Stimulated activated memory B cell treated with anti-CD40 and anti-IgM and Interleukin-4, amounts not matched to agents 10 μg/mL and 1 μg/mL and 100 μg/mL, for 72 hours (primary cell): ENCODE results near the gene ARFGAP1.

Experiments
- ATAC-seq: fragments of 150-1000 bp; cut with Tn5 transposase; 2 replicates; pipeline ENCODE4 v1.10.0; 2021
- H3K27ac Mint-ChIP-seq: one replicate; pipeline ENCODE4 v1.8.0; 2022; ENCODE audit warnings: mild to moderate bottlenecking, mixed read lengths
- H3K27me3 Mint-ChIP-seq: one replicate; pipeline ENCODE4 v1.8.0; 2022; ENCODE audit warnings: mixed read lengths
- H3K36me3 Mint-ChIP-seq: one replicate; pipeline ENCODE4 v1.8.0; 2022; ENCODE audit warnings: mixed read lengths
- H3K4me1 Mint-ChIP-seq: one replicate; pipeline ENCODE4 v1.8.0; 2022; ENCODE audit warnings: mixed read lengths
- H3K4me3 Mint-ChIP-seq: one replicate; pipeline ENCODE4 v1.8.0; 2022; ENCODE audit warnings: mild to moderate bottlenecking, moderate library complexity, mixed read lengths
- H3K9me3 Mint-ChIP-seq: one replicate; pipeline ENCODE4 v1.8.0; 2022; ENCODE audit warnings: mixed read lengths

Gene ARFGAP1

DNA sequence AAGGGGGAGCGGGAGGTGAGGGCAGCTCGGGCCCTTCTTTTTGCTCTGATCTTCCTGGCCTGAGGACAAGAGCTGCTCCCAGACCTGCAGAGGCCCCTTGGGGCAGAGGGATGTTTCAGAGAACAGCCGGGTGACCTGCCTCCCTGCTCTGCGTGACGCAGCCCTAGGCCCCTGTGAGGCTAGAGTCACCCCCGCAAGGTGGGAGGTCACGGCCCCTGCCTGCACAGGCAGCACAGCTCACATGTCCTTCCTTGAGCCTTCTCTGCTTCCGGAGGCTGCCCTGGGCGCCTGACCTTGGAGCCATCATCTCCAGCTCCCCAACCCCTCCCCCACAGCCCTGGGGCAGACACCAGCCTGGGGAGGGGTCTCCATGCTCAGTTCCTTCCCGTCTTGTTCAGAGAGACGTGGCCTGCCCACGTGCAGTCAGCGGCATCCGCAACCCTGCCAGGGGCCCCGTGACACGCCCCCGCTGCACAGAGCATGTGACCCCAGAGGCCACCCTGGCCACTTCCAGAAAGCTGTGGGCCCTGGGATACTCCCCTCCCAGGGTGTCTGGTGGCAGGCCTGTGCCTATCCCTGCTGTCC lies 37.1 kb upstream of the ARFGAP1 start, which contains the start of gene BIRC7:
Gene BIRC7 (plus strand): TSS at position 507 of the 585 bp plus-strand sequence. CDS start 192 bp downstream, outside the sequence.
- peak; percentile 42 for ATAC-seq
- H3K4me3 Mint-ChIP-seq: no peak within 1 kb of the TSS
- no peaks in the 10 kb centered on the region for H3K9me3 Mint-ChIP-seq
- no peaks in the 10 kb centered on the region for H3K36me3 Mint-ChIP-seq
- H3K4me1 Mint-ChIP-seq: peaks cover 20% of the 10 kb centered on the region
- peaks cover 63% of the 10 kb centered on the region for H3K27me3 Mint-ChIP-seq
- no peak within 1 kb of the TSS for H3K27ac Mint-ChIP-seq

DNA sequence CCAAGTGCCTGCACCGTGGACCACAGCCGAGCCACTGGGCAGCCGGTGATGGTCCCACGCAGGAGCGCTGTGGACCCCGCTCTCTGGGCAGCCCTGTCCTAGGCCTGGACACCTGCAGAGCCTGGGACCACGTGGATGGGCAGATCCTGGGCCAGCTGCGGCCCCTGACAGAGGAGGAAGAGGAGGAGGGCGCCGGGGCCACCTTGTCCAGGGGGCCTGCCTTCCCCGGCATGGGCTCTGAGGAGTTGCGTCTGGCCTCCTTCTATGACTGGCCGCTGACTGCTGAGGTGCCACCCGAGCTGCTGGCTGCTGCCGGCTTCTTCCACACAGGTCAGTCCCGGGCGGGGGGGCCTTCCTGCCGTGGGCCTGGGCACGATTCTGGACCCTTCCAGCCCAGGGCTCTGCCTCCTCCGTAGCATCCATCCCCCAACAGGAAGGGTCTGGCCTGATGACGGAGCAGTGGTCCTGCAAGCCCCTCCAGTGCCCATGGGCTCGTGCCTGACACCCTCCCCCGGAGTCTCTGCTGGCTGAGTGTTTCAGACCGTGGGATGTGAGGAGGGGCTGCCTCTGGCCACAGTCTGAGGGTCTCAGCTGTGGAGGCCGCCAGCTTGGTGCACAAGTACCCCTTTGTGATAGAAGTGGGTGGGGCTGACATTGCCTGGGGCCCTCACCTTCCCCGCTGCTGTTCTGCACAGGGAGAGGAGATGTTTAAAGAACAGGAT lies 36.3 kb upstream of the ARFGAP1 start:
- Mint-ChIP-seq H3K27ac (no peak overlapping the region), H3K4me3 (no peak overlapping the region), H3K27me3 (peaks cover 63% of the 10 kb centered on the region), H3K9me3 (no peaks in the 10 kb centered on the region), H3K36me3 (no peaks in the 10 kb centered on the region), H3K4me1 (peaks cover 13% of the 10 kb centered on the region)
- ATAC-seq: no peak

DNA sequence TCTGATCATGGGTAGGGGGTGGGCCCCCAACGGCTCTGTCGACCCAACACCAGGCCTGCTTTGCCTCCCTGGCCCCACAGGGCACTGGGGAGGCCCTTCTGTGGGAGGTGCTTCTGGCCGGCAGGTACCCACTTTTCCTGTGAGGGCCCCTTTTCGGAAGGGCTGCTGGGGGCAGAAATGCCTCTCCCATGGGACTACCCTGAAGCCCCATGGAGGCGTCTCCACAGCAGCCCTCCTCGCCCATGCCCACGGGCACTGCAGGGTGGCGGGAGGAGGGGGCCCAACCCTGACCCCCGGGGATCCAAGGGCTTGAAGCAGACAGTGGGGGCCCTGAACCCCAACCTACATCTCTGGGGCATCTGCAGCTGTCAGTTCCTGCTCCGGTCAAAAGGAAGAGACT lies 34.6 kb upstream of the ARFGAP1 start:
- no peak overlapping the region for H3K4me3 Mint-ChIP-seq
- no peak for ATAC-seq
- H3K36me3 Mint-ChIP-seq: no peaks in the 10 kb centered on the region
- H3K27me3 Mint-ChIP-seq: peaks cover 60% of the 10 kb centered on the region
- no peak overlapping the region for H3K27ac Mint-ChIP-seq
- peaks cover 13% of the 10 kb centered on the region for H3K4me1 Mint-ChIP-seq
- H3K9me3 Mint-ChIP-seq: no peaks in the 10 kb centered on the region

DNA sequence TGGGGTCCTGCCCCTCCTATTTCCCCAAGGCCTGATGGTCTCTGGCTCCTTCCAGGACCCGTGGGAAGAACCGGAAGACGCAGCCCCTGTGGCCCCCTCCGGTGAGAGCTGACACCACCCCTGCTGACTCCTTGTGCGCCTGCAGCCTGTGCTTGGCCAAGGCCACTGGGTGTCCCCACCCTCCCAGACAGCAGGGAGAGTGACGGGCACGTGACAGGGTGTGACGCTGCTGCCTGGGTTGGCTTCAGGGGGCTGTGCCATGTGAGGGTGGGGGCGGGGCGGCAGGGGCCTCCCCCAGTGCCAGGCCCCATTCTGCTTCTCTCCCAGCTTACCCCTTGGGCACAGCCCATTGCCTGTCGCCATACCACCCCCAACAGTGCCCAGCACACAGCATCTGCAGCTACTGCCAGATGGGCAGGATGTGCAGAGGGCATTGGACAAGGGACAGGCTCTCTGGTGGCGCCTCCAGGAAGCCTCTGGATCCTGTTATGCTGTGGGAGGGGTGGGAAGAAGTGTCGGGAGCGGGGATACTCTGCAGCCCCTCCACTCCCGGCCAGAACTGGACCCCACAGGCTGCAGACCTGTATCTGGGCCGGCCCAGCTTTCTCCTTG lies 34.0 kb upstream of the ARFGAP1 start:
- Mint-ChIP-seq H3K4me1 (peaks cover 13% of the 10 kb centered on the region), H3K9me3 (no peaks in the 10 kb centered on the region), H3K27ac (no peak overlapping the region), H3K36me3 (no peaks in the 10 kb centered on the region), H3K4me3 (no peak overlapping the region), H3K27me3 (peaks cover 58% of the 10 kb centered on the region)
- no peak for ATAC-seq

DNA sequence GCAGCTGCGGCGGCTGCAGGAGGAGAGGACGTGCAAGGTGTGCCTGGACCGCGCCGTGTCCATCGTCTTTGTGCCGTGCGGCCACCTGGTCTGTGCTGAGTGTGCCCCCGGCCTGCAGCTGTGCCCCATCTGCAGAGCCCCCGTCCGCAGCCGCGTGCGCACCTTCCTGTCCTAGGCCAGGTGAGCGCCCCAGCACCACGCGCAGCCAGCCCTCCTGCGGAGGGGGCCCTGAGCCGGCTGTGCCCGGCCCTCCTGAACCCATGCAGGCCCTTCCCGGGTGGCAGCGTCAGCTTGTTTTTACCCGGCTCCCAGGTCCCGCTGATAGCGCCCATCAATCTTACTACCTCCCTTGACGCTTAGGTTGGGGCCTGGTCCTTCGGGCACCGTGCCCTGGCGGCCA lies 33.2 kb upstream of the ARFGAP1 start:
- Mint-ChIP-seq H3K4me1 (peaks cover 13% of the 10 kb centered on the region), H3K27me3 (peaks cover 58% of the 10 kb centered on the region), H3K36me3 (no peaks in the 10 kb centered on the region), H3K4me3 (no peak overlapping the region), H3K27ac (no peak overlapping the region), H3K9me3 (no peaks in the 10 kb centered on the region)
- no peak for ATAC-seq

DNA sequence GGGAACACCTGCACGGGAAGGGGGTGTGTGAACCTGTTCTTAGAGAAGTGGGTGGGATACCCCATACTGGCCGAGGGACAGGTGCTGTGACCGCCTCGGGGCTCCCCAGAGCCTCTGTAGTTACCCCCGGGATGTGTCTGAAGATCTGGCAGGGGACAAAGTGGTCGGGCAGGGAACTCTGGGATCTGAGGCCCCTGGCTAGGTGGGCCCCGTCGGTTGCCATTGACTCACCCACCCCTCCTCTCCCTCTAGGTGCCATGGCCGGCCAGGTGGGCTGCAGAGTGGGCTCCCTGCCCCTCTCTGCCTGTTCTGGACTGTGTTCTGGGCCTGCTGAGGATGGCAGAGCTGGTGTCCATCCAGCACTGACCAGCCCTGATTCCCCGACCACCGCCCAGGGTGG lies 32.6 kb upstream of the ARFGAP1 start:
- H3K27me3 Mint-ChIP-seq: peaks cover 58% of the 10 kb centered on the region
- peaks cover 9% of the 10 kb centered on the region for H3K4me1 Mint-ChIP-seq
- H3K4me3 Mint-ChIP-seq: no peak overlapping the region
- H3K36me3 Mint-ChIP-seq: no peaks in the 10 kb centered on the region
- H3K27ac Mint-ChIP-seq: no peak overlapping the region
- no peaks in the 10 kb centered on the region for H3K9me3 Mint-ChIP-seq
- ATAC-seq: no peak

DNA sequence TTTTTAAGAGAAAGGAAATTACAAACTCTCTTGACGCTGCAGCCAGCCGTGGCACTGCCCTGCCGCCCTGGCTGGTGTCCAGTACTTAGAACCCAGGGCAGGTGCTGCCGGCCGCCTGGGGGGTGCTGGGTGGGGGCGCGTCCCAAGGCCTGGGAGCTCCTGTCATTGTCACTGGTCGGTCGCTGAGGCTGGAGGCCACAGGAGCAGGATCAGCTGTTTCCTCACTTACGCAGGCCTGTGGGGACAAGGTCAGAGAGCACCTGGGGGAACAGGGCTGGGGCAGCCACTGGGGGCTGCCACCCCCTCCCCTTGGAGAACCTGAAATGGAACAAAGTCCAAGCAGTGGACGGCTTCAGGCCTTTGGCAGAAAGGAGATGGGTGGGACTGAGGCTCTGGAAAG lies 31.3 kb upstream of the ARFGAP1 start:
- H3K9me3 Mint-ChIP-seq: no peaks in the 10 kb centered on the region
- H3K4me1 Mint-ChIP-seq: no peaks in the 10 kb centered on the region
- H3K27ac Mint-ChIP-seq: no peak overlapping the region
- H3K36me3 Mint-ChIP-seq: no peaks in the 10 kb centered on the region
- no peak for ATAC-seq
- no peak overlapping the region for H3K4me3 Mint-ChIP-seq
- H3K27me3 Mint-ChIP-seq: peaks cover 68% of the 10 kb centered on the region

DNA sequence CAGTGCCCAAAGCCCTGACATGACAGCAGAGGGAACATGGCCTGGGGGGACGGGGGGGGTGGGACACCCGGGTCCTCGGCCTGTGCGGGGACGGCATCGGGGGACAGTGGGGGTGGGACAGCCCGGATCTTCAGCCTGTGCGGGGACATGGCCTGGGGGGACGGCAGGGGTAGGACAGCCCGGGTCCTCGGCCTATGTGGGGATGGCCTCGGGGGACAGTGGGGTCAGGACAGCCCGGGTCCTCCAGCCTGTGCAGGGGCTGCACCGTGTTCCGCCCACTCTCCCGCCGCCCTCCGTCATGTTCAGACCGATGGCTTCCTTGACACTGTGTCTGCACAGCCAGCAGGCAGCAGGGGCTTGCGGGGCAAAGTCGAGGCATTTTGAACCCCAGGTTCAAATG lies 29.9 kb upstream of the ARFGAP1 start:
- H3K36me3 Mint-ChIP-seq: no peaks in the 10 kb centered on the region
- H3K4me3 Mint-ChIP-seq: no peak overlapping the region
- H3K9me3 Mint-ChIP-seq: no peaks in the 10 kb centered on the region
- H3K4me1 Mint-ChIP-seq: no peaks in the 10 kb centered on the region
- ATAC-seq: no peak
- peaks cover 74% of the 10 kb centered on the region for H3K27me3 Mint-ChIP-seq
- H3K27ac Mint-ChIP-seq: no peak overlapping the region

DNA sequence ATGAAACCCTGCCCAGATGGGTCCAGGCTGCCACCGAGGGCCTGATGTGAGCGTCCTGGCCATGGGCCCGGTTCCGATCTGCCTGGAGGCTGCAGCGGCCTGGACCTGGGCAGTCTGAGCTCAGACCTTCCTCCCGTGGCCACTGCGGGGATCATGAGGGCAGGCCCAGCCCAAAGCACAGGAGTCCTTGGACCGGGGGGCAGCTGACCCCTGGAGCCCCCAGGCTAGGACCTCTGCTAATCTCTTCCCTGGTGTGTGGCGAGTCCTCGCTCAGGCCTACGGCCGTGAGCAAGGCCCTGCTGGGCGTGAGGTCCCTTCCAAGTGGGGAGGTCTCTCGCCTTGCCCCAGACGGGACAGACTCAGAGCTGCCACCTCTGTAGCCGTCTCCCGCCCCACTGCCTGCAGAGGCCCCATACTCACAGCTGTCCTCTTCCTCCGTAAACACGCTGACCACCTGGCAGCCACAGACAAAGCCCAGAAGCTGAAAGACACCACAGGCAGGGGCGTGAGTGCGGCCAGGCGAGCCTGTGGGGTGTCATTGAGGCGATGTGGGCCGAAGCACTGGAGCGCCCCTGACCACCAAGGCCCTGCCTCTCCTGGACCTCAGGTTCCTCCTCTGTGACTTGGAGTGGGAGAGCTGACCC lies 28.9 kb upstream of the ARFGAP1 start:
- Mint-ChIP-seq H3K36me3 (no peaks in the 10 kb centered on the region), H3K9me3 (no peaks in the 10 kb centered on the region), H3K4me1 (no peaks in the 10 kb centered on the region), H3K27me3 (peaks cover 84% of the 10 kb centered on the region), H3K27ac (no peak overlapping the region), H3K4me3 (no peak overlapping the region)
- ATAC-seq: no peak

DNA sequence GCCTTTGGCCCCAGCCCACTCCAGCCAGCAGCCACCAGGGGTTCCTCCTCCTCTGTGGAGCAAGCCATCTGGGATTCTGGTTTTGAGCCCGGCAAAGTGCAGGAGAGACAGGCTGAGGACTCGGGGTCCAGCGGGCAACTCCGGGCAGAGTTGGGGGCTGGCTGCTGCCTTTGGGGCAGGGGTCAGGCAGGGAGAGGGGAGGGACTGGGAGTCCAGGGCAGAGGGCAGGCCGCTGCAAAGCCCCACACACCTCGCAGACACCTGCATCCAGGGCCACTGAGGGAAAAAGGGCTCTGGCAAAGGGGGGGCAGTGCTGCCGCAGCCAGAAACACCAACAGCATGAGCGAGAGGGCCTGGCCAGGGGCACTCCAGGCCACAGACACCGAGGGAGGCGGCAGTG lies 28.1 kb upstream of the ARFGAP1 start:
- Mint-ChIP-seq H3K27ac (no peak overlapping the region), H3K4me1 (no peaks in the 10 kb centered on the region), H3K27me3 (peaks cover 89% of the 10 kb centered on the region), H3K9me3 (no peaks in the 10 kb centered on the region), H3K4me3 (no peak overlapping the region), H3K36me3 (no peaks in the 10 kb centered on the region)
- ATAC-seq: no peak

DNA sequence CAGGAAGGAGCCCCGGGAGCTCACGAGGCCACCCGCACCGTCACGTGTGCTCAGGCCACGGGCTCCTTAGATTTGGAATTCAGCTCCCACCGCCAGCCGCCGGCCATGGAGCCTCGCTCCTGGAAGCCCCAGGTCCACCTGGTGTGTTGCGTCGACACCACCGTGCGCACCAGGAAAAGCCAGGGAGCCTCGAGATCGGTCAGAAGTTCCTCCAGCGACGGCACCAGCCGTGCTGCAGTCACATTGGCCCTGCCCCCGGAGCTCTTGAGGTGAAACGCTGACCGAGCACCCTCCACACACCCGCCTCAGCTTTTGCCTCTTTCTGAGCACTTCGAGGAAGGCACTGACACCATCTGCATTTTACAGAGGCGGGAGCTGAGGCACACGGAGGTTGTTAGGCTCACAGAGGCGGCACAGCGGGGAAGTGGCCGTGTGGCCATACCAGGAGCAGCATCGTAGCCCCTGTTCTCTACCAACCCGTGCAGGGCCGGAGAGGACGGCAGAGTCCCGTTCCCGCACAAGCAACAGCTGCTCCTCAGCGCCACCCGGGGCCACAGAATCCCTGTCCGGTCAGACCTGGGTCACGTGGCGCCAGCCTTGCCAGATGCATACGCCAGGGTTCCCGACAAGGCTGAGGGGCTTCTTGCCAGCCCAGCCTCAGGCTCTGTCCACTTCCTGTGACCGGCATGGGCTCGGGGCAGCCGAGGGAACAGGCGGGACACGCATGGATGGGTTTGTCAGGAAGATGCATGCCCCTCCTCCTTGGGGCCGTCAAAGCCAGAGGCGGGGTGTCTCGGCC lies 25.9 kb upstream of the ARFGAP1 start:
- Mint-ChIP-seq H3K9me3 (peaks cover 3% of the 10 kb centered on the region), H3K27me3 (peaks cover 87% of the 10 kb centered on the region), H3K27ac (no peak overlapping the region)

DNA sequence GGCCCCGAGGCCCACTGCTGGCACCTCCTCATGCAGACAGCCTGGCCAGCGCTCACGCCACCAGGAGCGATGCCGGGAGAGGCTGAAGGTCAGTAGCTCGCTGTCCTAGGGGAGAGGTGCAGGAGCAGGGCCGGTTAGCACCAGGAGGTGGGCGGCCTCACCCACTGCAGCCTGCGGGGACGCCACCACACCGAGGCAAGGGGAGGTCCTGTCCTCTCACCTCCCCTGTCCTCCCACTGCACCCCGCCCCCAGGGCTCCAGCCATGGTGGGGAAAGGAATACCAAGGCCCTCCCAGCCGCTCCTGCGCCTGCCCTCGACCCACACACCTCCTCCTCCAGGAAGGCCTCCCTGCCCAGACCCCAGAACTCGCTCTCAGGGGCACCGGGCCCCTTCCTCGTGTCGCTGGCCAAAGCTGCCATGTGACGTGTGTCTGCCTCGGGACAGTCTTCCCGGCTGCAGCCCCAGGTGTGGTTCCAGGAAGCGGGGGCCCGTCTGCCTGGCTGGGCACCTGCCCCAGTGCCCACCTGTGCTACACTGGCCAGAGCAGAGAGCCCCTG lies 24.9 kb upstream of the ARFGAP1 start:
- Mint-ChIP-seq H3K27me3 (peaks cover 87% of the 10 kb centered on the region), H3K4me1 (peaks cover 2% of the 10 kb centered on the region), H3K27ac (no peak overlapping the region)

More for the DNA sequence above, 25.9 kb upstream of the ARFGAP1 start:
- no peaks in the 10 kb centered on the region for H3K4me1 Mint-ChIP-seq
- ATAC-seq: no peak
- no peaks in the 10 kb centered on the region for H3K36me3 Mint-ChIP-seq
- H3K4me3 Mint-ChIP-seq: no peak overlapping the region

DNA sequence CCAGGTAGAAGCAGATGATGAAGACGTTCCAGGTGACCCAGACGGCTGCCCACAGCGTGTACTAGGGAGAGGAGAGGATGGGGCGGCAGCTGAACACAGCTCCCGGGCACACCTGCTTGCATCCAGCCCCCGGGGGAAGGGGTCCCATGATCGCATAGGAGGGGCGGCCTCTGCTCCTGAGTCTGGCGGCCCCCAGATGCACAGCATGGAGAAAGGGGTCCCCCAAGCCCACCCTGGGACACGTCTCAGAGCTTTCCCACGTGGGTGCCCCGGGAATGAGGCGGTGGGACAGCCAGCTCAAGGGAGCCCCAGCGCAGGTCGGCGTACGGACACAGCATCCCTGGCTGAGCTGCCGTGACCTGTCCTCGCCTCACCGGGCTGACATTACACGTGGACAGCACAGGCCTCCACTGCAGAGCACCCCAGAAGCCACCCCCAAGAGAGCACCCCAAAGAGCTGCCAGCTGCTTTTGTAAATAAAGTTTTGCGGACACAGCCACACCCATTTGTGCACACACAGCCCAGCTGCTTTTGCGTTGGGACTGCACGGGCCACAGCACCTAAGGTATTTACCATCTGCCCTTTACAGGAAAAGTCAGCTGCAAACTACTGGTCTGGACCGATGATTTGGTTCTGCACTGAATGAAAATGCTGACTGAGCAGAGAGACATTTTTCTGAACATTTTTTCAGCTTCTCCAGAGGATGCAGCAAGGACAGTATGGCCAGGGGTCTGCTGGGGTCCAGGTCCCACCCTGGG lies 23.6 kb upstream of the ARFGAP1 start:
- H3K27ac Mint-ChIP-seq: no peak overlapping the region
- H3K4me1 Mint-ChIP-seq: peaks cover 6% of the 10 kb centered on the region
- H3K9me3 Mint-ChIP-seq: peaks cover 3% of the 10 kb centered on the region
- no peak overlapping the region for H3K4me3 Mint-ChIP-seq
- H3K27me3 Mint-ChIP-seq: peaks cover 87% of the 10 kb centered on the region
- no peak for ATAC-seq
- H3K36me3 Mint-ChIP-seq: no peaks in the 10 kb centered on the region

More for the DNA sequence above, 24.9 kb upstream of the ARFGAP1 start:
- Mint-ChIP-seq H3K4me3 (no peak overlapping the region), H3K9me3 (peaks cover 3% of the 10 kb centered on the region), H3K36me3 (no peaks in the 10 kb centered on the region)
- ATAC-seq: no peak

DNA sequence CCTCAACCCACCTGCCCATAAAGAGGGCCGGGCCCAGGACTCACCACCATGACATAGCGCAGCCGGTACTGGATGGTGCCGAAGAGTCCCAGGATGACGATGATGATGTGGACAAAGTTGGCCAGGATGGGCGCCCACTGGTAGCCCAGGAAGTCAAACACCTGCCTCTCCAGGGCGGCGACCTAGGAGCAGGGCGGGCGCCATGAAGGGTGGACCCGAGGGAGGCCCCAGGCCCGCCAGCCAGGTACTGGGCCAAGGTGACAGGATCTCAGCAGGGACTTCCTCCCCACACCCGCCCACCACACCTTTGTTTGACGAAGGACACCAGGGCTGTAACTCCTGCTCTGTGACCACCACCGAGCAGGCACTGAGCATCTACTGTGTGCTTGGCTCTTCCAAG lies 22.7 kb upstream of the ARFGAP1 start:
- Mint-ChIP-seq H3K4me3 (no peak overlapping the region), H3K36me3 (no peaks in the 10 kb centered on the region), H3K27ac (no peak overlapping the region), H3K9me3 (peaks cover 3% of the 10 kb centered on the region), H3K27me3 (peaks cover 84% of the 10 kb centered on the region), H3K4me1 (peaks cover 9% of the 10 kb centered on the region)
- no peak for ATAC-seq
